Epithelial cell of prostate (primary cell): ENCODE results near the gene PALLD.
A peak's percentile ranks its signal among the peaks of the same experiment; 100 is the strongest.

ENCODE experiments used
- DNase-seq: peaks from one replicate; pipeline ENCODE4 v3.0.0-alpha.2; 2011; ENCODE audit warnings: low read depth, low spot score
- H3K27ac ChIP-seq: fragments of 450-650 bp; 2 replicates; pipeline ENCODE4 v1.5.1; 2017; ENCODE audit warnings: mild to moderate bottlenecking

PALLD gene

GRCh38 chr4:168613869-168614268, 117.0 kb downstream of the PALLD start:
- no peak for DNase-seq
- no peak overlapping the region for H3K27ac ChIP-seq

- H3K27ac ChIP-seq, result no peak overlapping the region
- no peak for DNase-seq
Observed at GRCh38 chr4:168614281-168615057, 117.6 kb downstream of the PALLD start.

- no peak for DNase-seq
Observed at GRCh38 chr4:168615294-168616065, 118.6 kb downstream of the PALLD start.

GRCh38 chr4:168618577-168619265, 121.9 kb downstream of the PALLD start:
- DNase-seq, result no peak
- peak overlapping the region; percentile 27 for H3K27ac ChIP-seq

More at GRCh38 chr4:168615294-168616065, 118.6 kb downstream of the PALLD start:
- no peak overlapping the region for H3K27ac ChIP-seq

GRCh38 chr4:168619266-168619631, 122.4 kb downstream of the PALLD start:
- DNase-seq, result no peak
- H3K27ac ChIP-seq, result peak overlapping the region; percentile 27

DNA sequence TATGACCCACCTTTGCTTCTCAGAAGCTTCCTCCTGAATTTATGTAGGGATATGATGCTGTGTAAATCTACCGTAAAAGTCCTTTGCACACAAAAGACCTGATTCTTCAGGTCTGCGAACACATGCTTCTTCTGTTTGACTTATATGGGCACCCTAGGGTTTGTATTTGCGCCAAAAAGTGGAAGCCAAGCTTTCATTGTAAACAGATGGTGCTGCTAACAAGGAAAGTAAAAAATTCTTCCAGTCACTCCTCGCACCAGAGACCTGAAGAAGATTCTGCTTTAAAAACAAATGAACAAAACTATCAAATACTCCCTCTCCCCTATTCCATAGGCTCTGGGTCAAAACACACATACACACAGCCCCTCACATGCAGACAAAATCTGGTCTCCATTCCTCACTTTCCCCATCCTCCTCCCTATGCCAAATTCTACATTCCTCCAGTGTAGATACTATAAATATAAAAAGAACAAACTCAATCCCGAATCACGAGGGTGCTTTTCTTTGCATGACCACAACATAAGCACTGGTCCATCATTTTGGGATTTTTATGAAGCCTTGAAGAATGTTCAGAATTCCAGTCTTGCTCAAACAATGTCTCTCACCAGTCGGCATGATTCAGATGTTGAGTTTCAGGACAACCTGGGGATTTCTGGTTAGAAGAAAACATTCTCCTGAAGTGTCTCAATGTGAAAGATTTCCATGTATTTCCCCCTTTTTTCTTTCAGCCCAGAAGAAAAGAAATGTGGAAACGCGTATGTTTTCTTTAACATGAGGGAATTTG, 125.1 kb downstream of the PALLD start:
- DNase-seq, result no peak
- H3K27ac ChIP-seq, result no peak overlapping the region

DNA sequence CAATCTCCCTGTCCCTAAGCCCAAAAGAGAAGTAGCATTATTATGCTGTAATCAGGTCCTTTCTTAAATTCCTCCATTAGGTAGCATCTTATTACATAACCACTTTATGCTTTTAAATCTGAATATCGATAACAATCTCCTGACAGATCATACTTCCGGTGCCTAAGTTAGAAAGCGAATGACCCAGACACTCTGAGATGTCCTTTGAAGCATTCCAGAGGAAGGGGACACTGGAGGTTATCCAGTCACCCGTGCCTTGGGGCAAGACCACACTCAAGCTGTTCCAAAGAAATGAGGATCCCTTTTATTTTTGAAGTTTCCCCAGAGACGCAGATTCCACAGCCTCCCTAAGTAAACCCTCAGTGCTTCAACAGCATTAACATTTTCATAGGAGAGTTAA, 125.7 kb downstream of the PALLD start:
- DNase-seq, result no peak
- no peak overlapping the region for H3K27ac ChIP-seq

DNA sequence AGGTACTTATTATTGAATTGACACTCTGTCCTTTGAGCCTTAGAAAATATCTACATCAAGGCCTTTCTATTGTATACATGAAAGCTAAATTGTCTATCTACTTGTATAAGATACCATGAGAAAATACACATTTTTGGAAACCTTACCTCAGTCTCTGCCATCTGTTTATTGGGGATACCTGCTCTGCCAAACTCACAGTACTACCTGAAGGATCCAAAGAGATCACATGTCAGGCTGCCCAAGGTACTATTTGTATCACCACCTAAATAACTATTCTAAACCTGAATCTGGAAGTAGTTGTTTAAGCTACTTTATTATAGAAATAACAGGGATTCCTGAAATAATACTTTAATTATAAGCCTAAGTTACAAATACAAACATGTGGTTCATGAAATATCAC, 126.2 kb downstream of the PALLD start:
- no peak overlapping the region for H3K27ac ChIP-seq
- DNase-seq, result no peak

DNA sequence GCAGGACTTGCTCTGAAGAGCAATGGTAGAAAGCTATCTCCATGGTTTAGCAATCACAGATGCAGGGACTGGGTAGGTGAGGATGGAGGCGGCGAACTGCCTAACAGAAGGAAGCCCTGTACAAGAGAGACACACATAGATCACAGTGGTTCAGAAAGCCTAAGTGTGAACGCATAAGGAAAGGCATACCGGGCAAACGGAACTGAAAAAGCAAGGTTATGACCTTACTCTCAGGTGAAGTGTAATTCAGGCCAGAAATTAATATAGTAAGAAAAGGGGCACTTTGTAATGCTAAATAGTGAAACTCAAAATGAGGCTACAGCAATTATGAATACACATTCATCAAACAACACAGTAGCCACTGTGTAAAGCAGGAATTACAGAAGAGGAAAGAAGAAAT, 126.6 kb downstream of the PALLD start:
- no peak overlapping the region for H3K27ac ChIP-seq

GRCh38 chr4:168628251-168628650, 131.4 kb downstream of the PALLD start:
- no peak for DNase-seq

More for the DNA sequence above, 126.6 kb downstream of the PALLD start:
- no peak for DNase-seq

GRCh38 chr4:168629566-168629965, 132.7 kb downstream of the PALLD start:
- no peak for DNase-seq
- no peak overlapping the region for H3K27ac ChIP-seq

More at GRCh38 chr4:168628251-168628650, 131.4 kb downstream of the PALLD start:
- H3K27ac ChIP-seq, result no peak overlapping the region

- DNase-seq, result peak; percentile 75
- peak overlapping the region; percentile 62 for H3K27ac ChIP-seq
Observed at GRCh38 chr4:168630445-168631187, 133.8 kb downstream of the PALLD start.

GRCh38 chr4:168631241-168632162, 134.7 kb downstream of the PALLD start:
- no peak for DNase-seq
- peak overlapping the region; percentile 62 for H3K27ac ChIP-seq

GRCh38 chr4:168632301-168632725, 135.5 kb downstream of the PALLD start:
- H3K27ac ChIP-seq, result peak overlapping the region; percentile 62
- DNase-seq, result no peak

- H3K27ac ChIP-seq, result no peak overlapping the region
- no peak for DNase-seq
Observed at GRCh38 chr4:168633064-168633463, 136.2 kb downstream of the PALLD start.

DNA sequence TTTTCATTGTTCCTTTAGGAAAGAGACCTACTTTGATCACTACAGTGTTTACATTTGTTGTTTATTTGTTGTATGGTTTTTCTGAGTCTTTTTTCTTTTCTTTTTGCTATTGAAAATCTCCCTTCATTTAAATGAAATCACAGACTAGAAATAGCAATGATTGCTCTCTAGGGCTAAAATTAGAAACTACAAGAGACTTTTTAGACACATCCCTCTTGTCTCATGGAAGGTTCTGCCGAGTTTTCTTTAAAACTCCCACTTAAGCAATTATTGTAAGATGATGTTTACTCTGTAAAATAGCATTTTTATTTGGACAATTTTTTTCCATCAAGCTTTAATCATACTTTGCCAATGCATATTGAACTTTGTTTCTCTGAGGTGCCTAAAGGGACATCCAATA, 136.6 kb downstream of the PALLD start:
- H3K27ac ChIP-seq, result no peak overlapping the region
- DNase-seq, result no peak

DNA sequence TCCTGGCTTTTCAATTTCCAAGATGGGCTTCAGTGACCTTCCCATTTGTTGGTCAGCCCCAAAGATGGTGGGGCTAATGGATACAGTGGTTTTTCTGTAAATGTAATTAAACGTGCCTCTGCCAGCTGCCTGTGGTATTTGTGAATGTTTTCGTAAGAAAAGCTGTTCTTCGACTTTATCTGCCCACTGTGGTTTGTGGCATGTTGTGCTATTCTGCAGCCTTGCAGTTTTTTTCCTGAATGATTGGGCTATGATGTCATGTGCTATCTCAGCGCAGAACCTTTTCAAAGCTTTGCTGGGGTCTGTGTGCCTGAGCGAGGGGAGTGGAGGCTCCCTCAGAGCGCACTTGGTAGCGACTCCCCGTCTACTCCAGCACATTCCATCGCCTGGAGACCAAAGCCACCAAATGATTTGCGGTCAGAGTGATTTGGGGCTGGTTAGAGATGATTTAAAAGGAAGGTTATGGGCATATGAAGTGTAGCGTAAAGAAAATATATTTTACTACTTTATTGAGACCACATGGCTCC, 137.5 kb downstream of the PALLD start:
- H3K27ac ChIP-seq, result no peak overlapping the region
- no peak for DNase-seq

DNA sequence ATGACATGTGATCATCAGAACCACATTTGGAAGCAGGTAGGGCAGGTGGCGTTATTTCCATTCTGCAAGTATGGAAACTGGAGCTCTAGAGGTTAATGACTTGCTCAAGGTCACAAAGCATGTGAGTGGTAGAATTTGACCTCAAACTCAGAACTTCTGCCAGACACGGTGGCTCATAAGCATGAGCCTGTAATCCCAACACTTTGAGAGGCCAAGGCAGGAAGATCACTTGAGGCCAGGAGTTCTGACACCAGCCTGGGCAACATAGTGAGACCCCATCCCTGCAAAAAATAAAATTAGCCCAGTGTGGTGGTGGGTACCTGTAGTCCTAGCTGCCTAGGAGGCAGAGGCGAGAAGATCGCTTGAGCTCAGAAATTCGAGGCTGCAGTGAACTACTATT, 139.2 kb downstream of the PALLD start:
- no peak for DNase-seq
- peak overlapping the region; percentile 62 for H3K27ac ChIP-seq
